NCI-H2107 treated with DMSO at 0.1 percent for 48 hours (cell line): ENCODE measurements around the gene OXSR1.
"Not testable (repeated sequence)": the region's sequence is repeated elsewhere in the genome, so short reads cannot be mapped to it uniquely, and the experiment has no call there.

Experiments
- DNase-seq: peaks from one replicate; lab custom pipeline; 2025; ENCODE audit not compliant: unreplicated experiment; lab: John Stamatoyannopoulos, UW

OXSR1 gene

GRCh38 chr3:38127611-38128302, 37.6 kb upstream of the OXSR1 start:
- no peak for DNase-seq

- no peak for DNase-seq
Measured at GRCh38 chr3:38128303-38128655, 37.1 kb upstream of the OXSR1 start.

GRCh38 chr3:38129058-38129457, 36.3 kb upstream of the OXSR1 start:
- DNase-seq, result no peak

- no peak for DNase-seq
Measured at GRCh38 chr3:38130631-38131065, 34.7 kb upstream of the OXSR1 start.

GRCh38 chr3:38131621-38132369, 33.5 kb upstream of the OXSR1 start:
- DNase-seq, result no peak

- DNase-seq, result no peak
Measured at GRCh38 chr3:38133209-38133556, 32.2 kb upstream of the OXSR1 start.

GRCh38 chr3:38133557-38134405, 31.6 kb upstream of the OXSR1 start:
- no peak for DNase-seq

- DNase-seq, result not testable (repeated sequence)
Measured at GRCh38 chr3:38134517-38135143, 30.7 kb upstream of the OXSR1 start.

- not testable (repeated sequence) for DNase-seq
Measured at GRCh38 chr3:38135621-38136277, 29.6 kb upstream of the OXSR1 start.

- DNase-seq, result no peak
Measured at GRCh38 chr3:38136393-38136776, 29.0 kb upstream of the OXSR1 start.

GRCh38 chr3:38136777-38137614, 28.3 kb upstream of the OXSR1 start, which contains the start of gene ACAA1:
ACAA1 (minus strand) TSS chr3:38137127; CDS start chr3:38137035, 92 bp downstream.
- peak; percentile 91 for DNase-seq

GRCh38 chr3:38137615-38138348, 27.6 kb upstream of the OXSR1 start:
- DNase-seq, result peak; percentile 41

GRCh38 chr3:38138349-38139190, 26.8 kb upstream of the OXSR1 start, which contains the start of gene MYD88:
MYD88 (plus strand) TSS chr3:38138661; CDS start chr3:38138701, 40 bp downstream.
- no peak for DNase-seq

- no peak for DNase-seq
Measured at GRCh38 chr3:38139191-38139590, 26.1 kb upstream of the OXSR1 start.

- no peak for DNase-seq
Measured at GRCh38 chr3:38139652-38140051, 25.7 kb upstream of the OXSR1 start.

- DNase-seq, result no peak
Measured at GRCh38 chr3:38140326-38141172, 24.8 kb upstream of the OXSR1 start.
